ENCODE results near the gene VWA3B.
"Not testable (repeated sequence)": the region's sequence is repeated elsewhere in the genome, so short reads cannot be mapped to it uniquely, and the experiment has no call there.

VWA3B gene

DNA sequence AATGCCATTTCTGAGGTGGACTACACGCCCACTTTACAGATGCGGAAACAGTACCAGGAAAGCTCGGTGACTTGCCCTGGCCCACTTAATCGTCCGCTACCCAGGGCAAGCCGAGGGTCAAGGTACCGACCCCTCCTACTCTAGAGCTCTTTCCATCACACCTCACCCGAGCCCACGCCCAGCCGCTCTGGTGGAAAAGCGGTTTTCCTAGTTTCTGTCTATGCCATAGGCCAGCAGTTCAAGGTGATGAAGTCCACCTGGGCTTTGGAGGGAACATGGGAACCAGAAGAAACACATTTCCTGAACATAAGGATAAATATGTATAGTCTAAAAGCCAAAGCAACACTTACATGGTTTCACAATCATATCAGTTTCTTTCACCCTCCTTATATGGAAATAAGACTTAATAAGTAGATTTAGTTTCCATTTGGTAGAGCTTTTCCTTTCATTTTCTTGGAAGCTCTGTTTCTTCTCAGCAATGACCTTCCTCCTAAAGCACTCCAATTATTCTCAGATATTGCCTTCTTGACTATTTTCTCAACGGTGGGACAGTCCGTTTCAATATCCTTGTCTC is 567 bp downstream of the VWA3B start:
- DNase-seq = no peak

DNA sequence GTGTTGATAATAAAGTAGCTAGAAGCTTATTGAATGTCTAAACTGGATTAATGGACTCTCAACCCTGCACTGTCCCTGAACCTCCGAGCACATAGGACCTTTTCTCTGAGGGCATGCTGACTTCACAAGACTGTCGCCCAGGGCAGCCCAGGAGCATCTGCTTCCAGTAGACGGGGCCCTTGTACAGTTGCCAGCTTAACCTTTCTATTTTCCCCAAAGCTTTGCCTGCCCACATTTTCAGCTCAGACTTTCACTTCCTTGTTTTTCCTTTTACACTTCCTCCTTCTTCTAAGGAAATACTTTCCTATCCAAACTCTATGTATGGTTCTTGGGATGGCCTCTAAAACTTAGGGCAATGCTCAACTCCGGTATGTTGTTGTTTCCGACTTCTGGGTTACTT is 1.3 kb downstream of the VWA3B start:
- DNase-seq = no peak

DNA sequence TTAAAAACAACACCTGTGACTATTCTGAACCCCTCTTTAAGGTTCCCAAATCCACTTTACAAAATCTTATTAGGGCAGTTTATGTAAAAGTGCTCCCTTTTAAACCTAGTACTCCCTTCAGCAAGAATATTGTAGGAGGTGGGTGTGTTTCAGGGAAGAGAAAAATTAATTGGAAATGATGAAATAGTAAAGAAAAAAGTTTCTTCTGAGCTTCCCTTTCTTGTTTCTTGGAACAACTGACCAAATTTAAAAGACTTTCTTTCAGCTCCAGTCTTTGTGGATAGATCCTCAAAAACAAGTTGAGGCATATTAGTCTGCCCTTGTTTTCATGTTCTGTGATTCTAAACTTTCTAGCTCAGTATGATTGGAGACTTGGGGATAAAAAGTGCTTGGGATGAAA is 3.0 kb downstream of the VWA3B start:
- no peak for DNase-seq

DNA sequence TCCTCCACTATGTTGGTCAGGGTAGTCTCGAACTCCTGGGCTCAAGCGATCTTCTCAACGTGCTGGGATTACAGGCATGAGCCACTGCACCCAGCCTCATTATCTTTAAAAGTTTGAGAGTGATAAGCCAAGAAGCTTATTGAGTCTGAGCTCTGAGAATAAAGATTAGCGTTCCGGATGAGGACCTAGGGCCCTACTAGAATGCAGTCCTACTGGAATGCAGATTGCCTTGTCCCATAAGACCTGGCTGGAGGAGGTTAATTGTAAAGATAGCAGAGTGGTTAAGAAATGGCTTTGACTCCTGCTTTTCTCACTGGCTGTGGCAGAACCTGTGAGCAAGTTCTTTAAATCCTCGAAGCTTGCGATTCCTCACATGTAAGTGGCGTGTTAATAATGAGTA is 4.0 kb downstream of the VWA3B start:
- no peak for DNase-seq

DNA sequence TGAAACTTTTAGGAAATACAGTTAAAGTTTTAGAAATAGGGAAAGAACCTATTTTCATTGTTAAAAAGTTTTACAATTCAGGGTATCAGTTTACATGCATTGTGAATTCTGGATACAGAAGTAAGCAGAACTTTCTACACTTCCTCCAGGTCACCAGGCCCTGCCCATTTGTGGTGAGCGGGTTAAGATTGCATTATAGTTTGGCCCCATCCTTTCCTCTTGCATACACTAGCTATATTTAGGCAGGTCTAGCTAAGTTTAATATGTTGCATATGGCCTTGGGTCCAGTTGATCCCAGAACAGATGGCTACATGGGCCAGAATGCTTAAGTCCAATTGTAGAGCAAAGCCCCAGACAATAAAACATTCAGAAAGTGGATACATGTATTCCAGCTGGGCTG is 4.8 kb downstream of the VWA3B start:
- no peak for DNase-seq

- no peak for DNase-seq
Observed at GRCh38 chr2:98093146-98093545, 6.2 kb downstream of the VWA3B start.

DNA sequence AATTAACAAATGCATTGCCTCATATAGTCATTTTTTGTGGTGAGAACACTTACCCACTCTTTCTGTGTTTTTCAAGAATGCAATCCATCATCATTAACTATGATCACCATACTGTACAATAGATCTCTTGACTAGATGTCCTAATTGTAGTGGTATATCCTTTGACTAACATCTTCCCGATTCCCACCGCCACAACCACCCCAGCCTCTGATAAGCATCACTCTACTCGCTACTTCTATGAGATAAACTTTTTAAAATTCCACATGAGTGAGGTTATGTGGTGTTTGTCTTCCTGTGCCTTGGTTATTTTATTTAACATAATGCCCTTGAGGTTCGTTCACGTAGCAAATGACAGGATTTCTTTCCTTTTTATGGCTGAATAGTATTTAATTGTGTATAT is 6.6 kb downstream of the VWA3B start:
- DNase-seq = no peak

DNA sequence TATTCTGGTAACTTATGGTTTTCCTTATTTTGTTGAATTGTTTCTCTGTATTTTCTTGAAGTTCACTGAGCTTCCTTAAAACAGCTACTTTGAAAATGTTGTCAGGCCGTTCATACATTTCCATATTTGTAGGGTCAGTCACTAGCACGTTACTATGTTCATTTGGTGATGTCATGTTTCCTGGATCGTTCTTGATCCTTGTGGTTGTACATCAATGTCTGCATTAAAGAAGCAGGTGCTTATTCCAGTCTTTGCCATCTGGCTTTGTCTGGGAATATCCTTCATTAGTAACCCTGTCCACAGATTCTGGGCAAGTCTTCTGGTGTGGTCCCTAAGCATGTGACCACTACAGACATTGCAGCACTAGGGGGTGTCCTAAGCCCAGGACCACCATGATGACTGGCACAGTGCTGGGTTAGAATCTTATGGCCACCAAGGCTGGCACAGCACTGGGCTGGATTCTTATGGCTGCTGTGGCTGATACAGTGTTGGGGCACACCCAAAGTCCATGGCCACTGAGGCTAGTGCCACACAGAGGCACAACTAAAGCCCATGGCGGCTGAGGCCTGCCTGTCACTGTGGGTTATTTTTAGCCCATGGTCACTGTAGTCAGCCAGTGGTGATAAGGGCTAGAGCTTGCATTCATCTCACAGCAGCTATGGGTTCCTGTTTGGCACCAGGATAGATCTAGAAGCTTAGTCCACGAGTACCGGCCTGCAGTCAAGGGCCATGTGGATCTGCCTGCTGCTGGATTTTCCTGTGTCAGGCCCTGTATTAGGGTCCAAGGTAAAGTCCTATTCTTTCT is 13.2 kb downstream of the VWA3B start:
- no peak for DNase-seq

DNA sequence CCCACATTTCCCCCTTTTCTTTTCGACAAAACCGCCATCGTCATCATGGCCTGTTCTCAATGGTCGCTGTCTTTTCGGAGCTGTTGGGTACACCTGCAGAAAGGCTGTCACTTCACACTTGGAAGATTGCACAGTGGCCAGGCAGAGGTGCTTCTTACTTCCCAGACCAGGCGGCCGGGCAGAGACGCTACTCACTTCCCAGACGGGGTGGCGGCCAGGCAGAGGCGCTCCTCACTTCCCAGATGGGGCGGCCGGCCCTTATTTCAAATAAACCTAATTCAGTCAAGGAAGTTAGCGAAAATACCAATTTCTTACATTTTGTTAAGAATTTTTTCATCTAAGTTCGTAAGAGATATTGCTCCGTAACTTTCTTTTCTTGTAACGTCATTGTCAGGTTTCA is 15.3 kb downstream of the VWA3B start:
- DNase-seq = not testable (repeated sequence)

DNA sequence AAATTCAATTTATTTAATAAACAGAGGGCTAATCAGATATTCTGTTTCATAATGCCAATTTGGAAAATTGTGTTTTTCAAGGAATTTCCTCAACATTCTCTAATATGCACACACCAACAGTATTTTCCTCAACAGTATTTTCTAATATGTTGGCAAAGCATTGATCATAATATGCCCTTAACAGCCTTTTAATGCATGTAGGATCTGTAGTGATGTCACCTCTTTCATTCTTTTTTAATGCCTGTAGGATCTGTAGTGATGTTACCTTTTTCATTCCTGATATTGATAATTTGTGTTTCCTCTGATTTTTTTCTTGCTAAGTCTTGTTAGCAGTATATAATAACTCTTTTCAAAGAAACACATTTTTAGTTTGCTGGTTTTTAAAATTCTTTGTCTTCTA is 15.9 kb downstream of the VWA3B start:
- DNase-seq = no peak

DNA sequence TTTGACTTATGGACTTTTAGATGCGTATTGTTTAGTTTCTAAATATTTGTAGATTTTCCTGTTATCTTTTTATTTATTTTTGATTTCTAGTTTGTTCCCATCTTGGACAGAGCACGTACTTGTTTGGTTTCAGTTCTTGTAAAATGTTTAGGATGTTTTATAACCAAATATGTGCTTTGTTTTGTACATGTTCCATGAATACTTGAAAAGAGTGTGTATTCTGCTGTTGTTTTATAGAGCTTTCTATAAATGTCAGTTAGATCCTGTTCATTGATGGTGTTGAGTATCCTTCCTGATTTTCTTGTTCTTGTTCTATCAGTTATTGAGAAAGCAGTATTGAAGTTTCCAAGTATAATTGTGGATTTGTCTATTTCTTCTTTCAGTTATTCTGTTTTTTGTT is 21.1 kb downstream of the VWA3B start:
- DNase-seq = no peak

GRCh38 chr2:98110741-98111140 is 23.8 kb downstream of the VWA3B start:
- no peak for DNase-seq

- no peak for DNase-seq
Observed at GRCh38 chr2:98114643-98115330, 27.8 kb downstream of the VWA3B start.

DNA sequence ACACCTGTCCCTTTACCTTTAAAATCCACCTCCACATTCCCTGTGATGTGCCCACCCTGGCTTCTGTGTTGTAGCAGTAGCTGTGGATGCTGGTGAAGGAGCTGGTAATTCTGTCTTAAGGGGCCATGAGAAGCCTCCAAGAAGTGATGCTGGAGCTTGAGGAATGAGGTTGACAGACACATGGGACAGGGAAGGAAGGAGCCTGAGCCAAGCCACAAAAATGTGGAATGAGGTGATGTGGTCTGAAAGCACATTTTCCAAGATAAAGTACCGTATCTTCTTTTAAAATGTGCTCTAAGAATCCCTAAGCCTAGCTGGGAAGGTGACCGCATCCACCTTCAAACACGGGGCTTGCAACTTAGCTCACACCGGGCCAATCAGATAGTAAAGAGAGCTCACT is 31.2 kb downstream of the VWA3B start:
- no peak for DNase-seq

DNA sequence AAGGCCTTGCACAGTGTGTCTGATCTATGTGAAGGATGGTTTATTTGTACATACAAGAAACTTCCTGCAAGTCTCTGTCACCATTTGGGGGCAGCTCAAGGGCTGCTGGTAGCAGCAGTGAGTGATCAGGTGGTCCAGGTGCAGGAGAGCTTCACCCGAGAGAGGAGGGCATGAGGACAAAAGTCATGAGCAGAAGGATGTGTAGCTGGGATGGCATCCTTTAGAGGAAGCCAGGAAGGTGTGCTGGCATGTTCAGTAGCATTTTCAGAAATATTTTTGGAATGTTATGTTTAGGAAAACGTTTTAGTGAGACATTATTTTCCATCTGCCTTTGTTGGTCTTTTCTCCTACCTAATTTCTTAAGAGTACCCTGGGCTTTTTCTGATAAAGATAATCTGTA is 31.9 kb downstream of the VWA3B start:
- DNase-seq = no peak

DNA sequence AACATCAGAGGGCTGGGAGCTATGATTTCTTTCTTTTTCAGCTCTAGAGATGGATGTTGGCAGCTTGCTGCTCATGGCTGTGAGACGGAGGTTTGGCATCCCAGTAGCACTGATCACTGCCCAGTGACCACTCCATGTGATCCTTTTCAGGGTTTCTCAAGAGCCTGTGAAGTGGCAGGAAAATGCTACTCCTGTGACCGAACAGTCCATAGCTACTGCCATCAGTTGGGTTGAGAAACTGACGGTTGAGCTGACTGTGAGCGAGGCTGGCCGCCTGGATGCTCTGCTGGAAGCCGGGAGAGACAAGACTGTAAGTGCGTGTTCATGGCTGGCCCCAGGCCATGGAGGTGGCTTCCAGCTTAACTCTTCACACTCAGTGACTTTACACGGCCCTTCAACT is 34.2 kb downstream of the VWA3B start:
- DNase-seq = no peak

GRCh38 chr2:98122524-98122923 is 35.6 kb downstream of the VWA3B start:
- DNase-seq = no peak

DNA sequence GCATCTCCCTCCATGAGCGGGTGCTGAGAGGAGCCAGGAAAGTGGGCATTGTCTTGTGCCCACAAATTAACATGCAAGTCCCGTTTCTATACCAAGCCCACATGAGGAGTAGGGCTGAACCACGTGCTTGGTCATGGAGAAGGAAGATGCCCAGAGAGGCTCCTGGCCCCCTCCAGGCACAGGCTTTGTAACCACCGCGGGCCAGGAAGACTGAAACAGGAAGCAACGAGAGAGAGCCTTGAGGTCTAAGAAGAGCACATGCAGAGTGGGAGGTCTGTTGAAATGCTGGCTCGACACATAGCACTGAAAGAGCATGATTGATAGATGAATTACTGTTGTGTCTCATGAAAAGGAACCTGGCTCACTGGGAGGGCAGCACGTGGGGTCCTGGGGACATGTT is 36.3 kb downstream of the VWA3B start:
- no peak for DNase-seq

GRCh38 chr2:98126061-98126460 is 39.1 kb downstream of the VWA3B start:
- no peak for DNase-seq

GRCh38 chr2:98127229-98127989 is 40.4 kb downstream of the VWA3B start:
- no peak for DNase-seq

DNA sequence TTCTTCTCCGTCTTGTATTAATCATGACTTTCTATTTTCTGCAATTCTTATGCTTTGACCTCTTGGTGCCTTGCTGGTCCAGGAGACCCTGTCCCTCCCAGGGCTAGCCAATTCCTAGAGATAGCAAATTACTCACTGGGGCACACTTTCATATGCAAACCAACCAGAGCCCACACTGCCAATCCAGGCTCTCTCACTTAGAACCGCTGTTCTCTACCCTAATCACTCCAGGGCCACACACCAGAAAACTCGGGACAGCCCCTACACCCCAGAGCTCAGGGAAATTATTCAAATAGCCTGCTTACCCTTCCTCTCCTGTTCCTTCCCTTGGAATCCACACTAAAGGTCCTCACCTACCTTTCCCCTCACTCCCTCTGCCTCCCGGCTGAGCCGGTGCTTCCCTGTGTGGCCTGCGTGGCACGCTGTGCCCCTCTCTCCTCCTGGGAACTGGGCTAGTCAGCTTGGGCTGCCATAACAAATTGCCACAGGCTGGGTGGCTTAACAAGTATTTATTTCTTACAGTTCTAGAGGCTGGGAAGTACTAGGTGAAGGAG is 41.7 kb downstream of the VWA3B start:
- no peak for DNase-seq

GRCh38 chr2:98130073-98130472 is 43.1 kb downstream of the VWA3B start:
- not testable (repeated sequence) for DNase-seq

Data from activated CD4-positive, CD25-positive, alpha-beta regulatory T cell treated with anti-CD3 and anti-CD28 coated beads, Interleukin-2, amount 50 U/mL, for 72 hours (primary cell).